Endothelial cell of umbilical vein (primary cell): ENCODE results near the gene MATCAP1. TPM values are rescaled to one million over a fixed set of nuclear protein-coding genes. Genes with fewer than 3 reads are reported as not detected.

Source experiments
- BruUV-seq: library from RNA; stranded (reverse); fragments of 400-500 nt; replicated peaks from 2 replicates; lab custom pipeline; 2021; lab: Mats Ljungman, UMichigan
- CTCF ChIA-PET: fragments of 300-600, 350-600 bp; sonication (Branson Sonifier 250); formaldehyde crosslinking; loops from one replicate; lab custom pipeline; 2021; ENCODE audit warnings: antibody characterized with exemption, inconsistent platforms; lab: Charles Lee
- POLR2A ChIA-PET: fragments of 300-600, 350-600 bp; sonication (Branson Sonifier 250); formaldehyde crosslinking; loops from one replicate; lab custom pipeline; 2021; ENCODE audit warnings: antibody characterized with exemption, inconsistent platforms; lab: Charles Lee
- DNase-seq: peaks from one replicate; pipeline ENCODE4 v3.0.0-alpha.2; 2011; ENCODE audit warnings: low read depth, low spot score
- FAIRE-seq: peaks from 2 replicates; lab custom pipeline; 2011; peaks lifted over from hg19 to GRCh38; lab: Jason Lieb, UNC
- H2AFZ ChIP-seq: 2 replicates; pipeline ENCODE4 v1.6.0; 2012; ENCODE audit warnings: low read depth, low read length, control low read depth, inconsistent platforms
- H3K27ac ChIP-seq: 2 replicates; pipeline ENCODE4 v1.5.1; 2011; ENCODE audit warnings: low read depth, mild to moderate bottlenecking, control low read depth, low read length, moderate library complexity; ENCODE audit not compliant: insufficient read depth
- H3K27me3 ChIP-seq, 2 experiments: 2 replicates each; pipeline versions ENCODE4 v1.6.0 to v1.6.1; 2011; ENCODE audit warnings: low read length in 2 of 2, mixed read lengths in 1 of 2; ENCODE audit not compliant: control insufficient read depth in 2 of 2, insufficient read depth in 2 of 2
- H3K36me3 ChIP-seq, 2 experiments: 2 replicates in 1 of 2; 3 replicates in 1 of 2; pipeline ENCODE4 v1.5.1; 2011; ENCODE audit warnings: low read length in 2 of 2, mild to moderate bottlenecking in 1 of 2, moderate library complexity in 1 of 2; ENCODE audit not compliant: control insufficient read depth in 2 of 2, insufficient read depth in 2 of 2; ENCODE audit errors: extremely low read depth in 1 of 2
- H3K4me1 ChIP-seq: 3 replicates; pipeline ENCODE4 v1.5.1; 2011; ENCODE audit warnings: mild to moderate bottlenecking, low read length; ENCODE audit not compliant: control insufficient read depth, insufficient read depth; ENCODE audit errors: extremely low read depth
- H3K4me2 ChIP-seq: 2 replicates; pipeline ENCODE4 v1.6.1; 2011; ENCODE audit warnings: low read length, control low read depth, mixed read lengths; ENCODE audit not compliant: insufficient read depth
- H3K4me3 ChIP-seq, 3 experiments: fragments of 200-600 bp in 1 of 3; sonication (generic), shearing (Covaris generic) in 1 of 3; replicated peaks in 1 of 3; 2 replicates each; pipeline ENCODE4 v1.5.1; 2011 to 2016; ENCODE audit warnings: control low read depth in 3 of 3, low read length in 3 of 3, mild to moderate bottlenecking in 2 of 3, inconsistent platforms in 1 of 3, low read depth in 1 of 3, moderate library complexity in 1 of 3; ENCODE audit not compliant: insufficient read depth in 1 of 3
- H3K79me2 ChIP-seq: 2 replicates; pipeline ENCODE4 v1.6.0; 2012; ENCODE audit warnings: low read length, inconsistent platforms; ENCODE audit not compliant: control insufficient read depth, insufficient read depth
- H3K9ac ChIP-seq: replicated peaks from 2 replicates; pipeline ENCODE3; 2011; ENCODE audit warnings: low read length, control low read depth; ENCODE audit not compliant: insufficient read depth; ENCODE audit errors: extremely low read depth
- H3K9me1 ChIP-seq: replicated peaks from 3 replicates; pipeline ENCODE4 v1.6.0; 2011; ENCODE audit warnings: mild to moderate bottlenecking, low read length; ENCODE audit not compliant: control insufficient read depth, insufficient read depth; ENCODE audit errors: extremely low read depth
- H3K9me3 ChIP-seq: replicated peaks from 2 replicates; pipeline ENCODE4 v1.5.1; 2012; ENCODE audit warnings: low read length, inconsistent platforms; ENCODE audit not compliant: control insufficient read depth, insufficient read depth
- H4K20me1 ChIP-seq: replicated peaks from 2 replicates; pipeline ENCODE3; 2011; ENCODE audit warnings: mild to moderate bottlenecking, low read length; ENCODE audit not compliant: control insufficient read depth, insufficient read depth; ENCODE audit errors: extremely low read depth
- EZH2 ChIP-seq: IDR thresholded peaks from 2 replicates; pipeline ENCODE4 v1.6.1; 2012; ENCODE audit warnings: borderline replicate concordance, low read depth, mild to moderate bottlenecking, moderate library complexity, low read length, inconsistent platforms; ENCODE audit not compliant: severe bottlenecking
- JUN ChIP-seq: IDR thresholded peaks from 2 replicates; pipeline ENCODE4 v1.6.1; 2011; ENCODE audit warnings: borderline replicate concordance, low read depth; ENCODE audit not compliant: insufficient read length, insufficient read depth
- POLR2A ChIP-seq: IDR thresholded peaks from 2 replicates; pipeline ENCODE4 v1.6.1; 2012; ENCODE audit warnings: low read depth, mild to moderate bottlenecking, control low read depth, low read length
- POLR2AphosphoS5 ChIP-seq: IDR thresholded peaks from 2 replicates; pipeline ENCODE4 v1.6.1; 2012; ENCODE audit warnings: low read depth, mild to moderate bottlenecking, control low read depth, low read length, moderate library complexity; ENCODE audit not compliant: insufficient read depth
- dilution Hi-C: fragments of 300-500 bp; cut with MboI; formaldehyde crosslinking; loops from one replicate; pipeline ENCODE4 v1.15.0; 2019; ENCODE audit warnings: low sequenced_read_pairs; ENCODE audit not compliant: extremely low pct_ligation_motif_present
- intact Hi-C: fragments of 100-400 bp; cut with micrococcal nuclease; formaldehyde crosslinking; loops from one replicate; pipeline ENCODE4 v1.10.0; 2022
- polyA plus RNA-seq, 4 experiments: library from polyadenylated mRNA; depleted of rRNA in 3 of 4; stranded (reverse) in 3 of 4; unstranded in 1 of 4; fragments of >200 nt; gene quantifications; 2 replicates each; pipeline versions ENCODE4 v1.2.1 to v1.2.3, GENCODE V29; 2011 to 2012; ENCODE audit warnings: missing spikeins in 1 of 4
- total RNA-seq: library from RNA; stranded (reverse); gene quantifications from 2 replicates; pipeline ENCODE4 v1.2.3, GENCODE V29; 2021
- TF ChIP-seq, protein P1 (sequence below), 2 donors: IDR thresholded peaks; 1 replicate in 1 of 2; 2 replicates in 1 of 2; pipeline ENCODE4 v1.5.1; 2011; ENCODE audit warnings: low read length in 2 of 2, mild to moderate bottlenecking in 2 of 2, moderate library complexity in 2 of 2, control low read depth in 1 of 2, inconsistent platforms in 1 of 2, low read depth in 1 of 2; ENCODE audit not compliant: insufficient read depth in 1 of 2; ENCODE audit errors: extremely low read depth in 1 of 2
- TF ChIP-seq, protein P2 (sequence below): IDR thresholded peaks from 2 replicates; pipeline ENCODE4 v1.6.1; 2011; ENCODE audit not compliant: insufficient read depth, insufficient read length

The MATCAP1 gene
- total and polyA plus RNA-seq, 2 donors (not counting 3 experiments of a cell fraction or from before 2014, with no cell fraction given) = 44.5 to 53.3 TPM

DNA sequence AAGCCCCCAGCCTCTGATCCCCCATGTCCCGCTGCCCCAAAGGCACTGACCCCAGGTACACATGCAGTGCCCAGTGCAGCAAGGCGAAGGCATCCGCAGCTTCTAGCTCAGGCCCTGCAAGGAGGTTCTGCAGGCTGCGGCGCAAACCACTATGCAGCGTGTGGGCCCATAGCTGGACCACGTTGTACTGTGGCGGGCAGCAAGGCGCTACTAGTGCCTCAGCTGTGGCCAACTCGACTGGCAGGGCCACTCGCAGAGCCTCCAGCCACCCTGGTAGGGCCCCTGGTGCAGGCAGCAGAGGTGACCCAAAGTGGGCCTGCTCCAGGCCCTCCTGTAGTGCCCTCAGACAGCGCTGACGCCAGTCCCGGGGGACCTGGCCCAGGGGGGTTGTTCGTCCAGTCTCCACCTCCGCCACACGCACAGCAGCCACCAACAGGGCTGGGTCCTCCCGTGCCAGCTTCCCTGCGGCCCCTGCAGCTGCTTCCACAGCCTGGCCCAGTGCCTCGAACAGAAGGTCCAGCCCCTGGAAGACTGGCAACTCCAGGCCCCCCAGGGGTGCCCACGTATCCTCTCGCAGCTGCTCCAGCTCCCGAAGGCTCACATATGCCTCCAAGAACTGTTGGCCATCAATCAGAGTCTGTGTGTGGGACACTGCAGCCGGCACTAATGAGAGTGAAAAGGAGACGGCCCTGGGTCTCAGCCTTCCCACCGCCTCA is 3.6 kb upstream of the MATCAP1 start:
- no peaks in the 10 kb centered on the region for H3K9me1 ChIP-seq
- ChIA-PET POLR2A (no interaction called here), CTCF (interaction anchor here (1.0 to 2.8 kb wide), 3 partner anchors 10 to 219 kb away, joined by 3 to 11 read pairs (median 5); no protein-coding TSS in a partner anchor)
- no peak overlapping the region for H2AFZ ChIP-seq
- no peak overlapping the region for H3K4me3 ChIP-seq
- H3K79me2 ChIP-seq = peaks cover 13% of the 10 kb centered on the region
- H3K27me3 ChIP-seq = no peaks in the 10 kb centered on the region
- no peak overlapping the region for H3K9ac ChIP-seq
- dilution Hi-C loops = no loop called here
- no peaks in the 10 kb centered on the region for H4K20me1 ChIP-seq
- FAIRE-seq (no peak), DNase-seq (no peak)
- H3K36me3 ChIP-seq = no peaks in the 10 kb centered on the region
- H3K27ac ChIP-seq = no peak overlapping the region
- H3K4me1 ChIP-seq = peaks cover 40% of the 10 kb centered on the region
- TF ChIP-seq, protein P1, sequence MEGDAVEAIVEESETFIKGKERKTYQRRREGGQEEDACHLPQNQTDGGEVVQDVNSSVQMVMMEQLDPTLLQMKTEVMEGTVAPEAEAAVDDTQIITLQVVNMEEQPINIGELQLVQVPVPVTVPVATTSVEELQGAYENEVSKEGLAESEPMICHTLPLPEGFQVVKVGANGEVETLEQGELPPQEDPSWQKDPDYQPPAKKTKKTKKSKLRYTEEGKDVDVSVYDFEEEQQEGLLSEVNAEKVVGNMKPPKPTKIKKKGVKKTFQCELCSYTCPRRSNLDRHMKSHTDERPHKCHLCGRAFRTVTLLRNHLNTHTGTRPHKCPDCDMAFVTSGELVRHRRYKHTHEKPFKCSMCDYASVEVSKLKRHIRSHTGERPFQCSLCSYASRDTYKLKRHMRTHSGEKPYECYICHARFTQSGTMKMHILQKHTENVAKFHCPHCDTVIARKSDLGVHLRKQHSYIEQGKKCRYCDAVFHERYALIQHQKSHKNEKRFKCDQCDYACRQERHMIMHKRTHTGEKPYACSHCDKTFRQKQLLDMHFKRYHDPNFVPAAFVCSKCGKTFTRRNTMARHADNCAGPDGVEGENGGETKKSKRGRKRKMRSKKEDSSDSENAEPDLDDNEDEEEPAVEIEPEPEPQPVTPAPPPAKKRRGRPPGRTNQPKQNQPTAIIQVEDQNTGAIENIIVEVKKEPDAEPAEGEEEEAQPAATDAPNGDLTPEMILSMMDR (IDR thresholded peaks at IDR 0.05; ENCODE audit: extremely low read depth in 1 of 2, insufficient read depth in 1 of 2, low read depth in 1 of 2, low read length in 2 of 2) = no peak
- TF ChIP-seq POLR2A (no peak), EZH2 (no peak), JUN (no peak), POLR2AphosphoS5 (no peak)
- TF ChIP-seq, protein P2, sequence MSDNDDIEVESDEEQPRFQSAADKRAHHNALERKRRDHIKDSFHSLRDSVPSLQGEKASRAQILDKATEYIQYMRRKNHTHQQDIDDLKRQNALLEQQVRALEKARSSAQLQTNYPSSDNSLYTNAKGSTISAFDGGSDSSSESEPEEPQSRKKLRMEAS = no peak
- BruUV-seq = no TSS peak
- no peaks in the 10 kb centered on the region for H3K9me3 ChIP-seq
- intact Hi-C loops = no loop called here
- no peak overlapping the region for H3K4me2 ChIP-seq
